GM23338 (cell line): Measurements from ENCODE around the gene TLE3. TPM values are rescaled to one million over a fixed set of nuclear protein-coding genes. Genes with fewer than 3 reads are reported as not detected.

ENCODE experiments used
- ATAC-seq: fragments of 200-7000 bp; cut with Tn5 transposase; 3 replicates; pipeline ENCODE4 v1.9.1; 2020
- DNase-seq: peaks from one replicate; pipeline ENCODE4 v3.0.0-alpha.2; 2015; ENCODE audit warnings: low spot score
- H2AFZ ChIP-seq: fragments of 200-600 bp; sonication (generic); 2 replicates; pipeline ENCODE4 v1.8.0; 2016; ENCODE audit warnings: antibody characterized with exemption, mild to moderate bottlenecking, moderate library complexity
- H3F3A ChIP-seq: fragments of 200-600 bp; sonication (generic); replicated peaks from 2 replicates; pipeline ENCODE4 v1.8.0; 2017; ENCODE audit warnings: antibody characterized with exemption, mixed run types, low read depth
- H3K27ac ChIP-seq: fragments of 200-600 bp; sonication (generic); 2 replicates; pipeline ENCODE4 v1.6.1; 2016; ENCODE audit warnings: low read depth
- H3K27me3 ChIP-seq: fragments of 200-600 bp; sonication (generic); 2 replicates; pipeline ENCODE4 v1.8.0; 2016; ENCODE audit warnings: mild to moderate bottlenecking, mixed run types, moderate library complexity; ENCODE audit not compliant: insufficient read depth
- H3K36me3 ChIP-seq: fragments of 200-600 bp; sonication (generic); 2 replicates; pipeline ENCODE4 v1.8.0; 2016; ENCODE audit warnings: mild to moderate bottlenecking; ENCODE audit not compliant: insufficient read depth
- H3K4me1 ChIP-seq: fragments of 200-600 bp; sonication (generic); 2 replicates; pipeline ENCODE4 v1.8.0; 2016; ENCODE audit warnings: mild to moderate bottlenecking, moderate library complexity; ENCODE audit not compliant: insufficient read depth
- H3K4me2 ChIP-seq: fragments of 200-600 bp; sonication (generic); 2 replicates; pipeline ENCODE4 v1.7.1; 2017; ENCODE audit warnings: mixed run types
- H3K4me3 ChIP-seq: fragments of 200-600 bp; sonication (generic); 2 replicates; pipeline ENCODE4 v1.6.1; 2016; ENCODE audit warnings: mixed run types
- H3K79me2 ChIP-seq: fragments of 200-600 bp; sonication (generic); replicated peaks from 2 replicates; pipeline ENCODE4 v1.8.0; 2017; ENCODE audit warnings: mild to moderate bottlenecking; ENCODE audit not compliant: insufficient read depth
- H3K9me2 ChIP-seq: fragments of 200-600 bp; sonication (generic); 2 replicates; pipeline ENCODE4 v1.8.0; 2017; ENCODE audit not compliant: insufficient read depth
- H4K20me1 ChIP-seq: fragments of 200-600 bp; sonication (generic); replicated peaks from 2 replicates; pipeline ENCODE4 v1.8.0; 2017; ENCODE audit warnings: mild to moderate bottlenecking; ENCODE audit not compliant: insufficient read depth
- H3K27ac Mint-ChIP-seq: 2 replicates; pipeline ENCODE4 v1.8.0; 2020; ENCODE audit warnings: inconsistent platforms, mild to moderate bottlenecking, moderate library complexity, mixed read lengths
- H3K27me3 Mint-ChIP-seq: 3 replicates; pipeline ENCODE4 v1.8.0; 2022; ENCODE audit warnings: low read depth, mild to moderate bottlenecking, moderate library complexity, mixed read lengths, inconsistent platforms; ENCODE audit not compliant: insufficient read depth, poor library complexity
- H3K36me3 Mint-ChIP-seq: 3 replicates; pipeline ENCODE4 v1.8.0; 2021; ENCODE audit warnings: low read depth, mild to moderate bottlenecking, inconsistent platforms, moderate library complexity, mixed read lengths
- H3K4me1 Mint-ChIP-seq: 3 replicates; pipeline ENCODE4 v1.8.0; 2020; ENCODE audit warnings: mild to moderate bottlenecking, inconsistent platforms, mixed read lengths
- H3K4me3 Mint-ChIP-seq: 3 replicates; pipeline ENCODE4 v1.8.0; 2021; ENCODE audit warnings: moderate library complexity, mild to moderate bottlenecking, inconsistent platforms, mixed read lengths
- H3K9me3 Mint-ChIP-seq: 3 replicates; pipeline ENCODE4 v1.8.0; 2020; ENCODE audit warnings: moderate library complexity, mild to moderate bottlenecking, inconsistent platforms, mixed read lengths
- CREB1 ChIP-seq: fragments of 250-450 bp; sonication (Bioruptor Pico); IDR thresholded peaks from 2 replicates; pipeline ENCODE4 v1.5.0; 2020; ENCODE audit warnings: low read depth, mild to moderate bottlenecking, moderate library complexity
- CTCF ChIP-seq, 2 experiments: fragments of 200-600 bp in 1 of 2; sonication (generic) in 1 of 2; conservative IDR thresholded peaks; 2 replicates each; pipeline versions ENCODE4 v1.5.1 to v1.6.1; 2016 to 2017; ENCODE audit warnings: antibody characterized with exemption in 2 of 2, low read depth in 2 of 2, mild to moderate bottlenecking in 2 of 2, moderate library complexity in 1 of 2
- ETS1 ChIP-seq: IDR thresholded peaks from 2 replicates; pipeline ENCODE4 v1.6.1; 2016; ENCODE audit warnings: antibody characterized with exemption
- EZH2phosphoT487 ChIP-seq: fragments of 200-600 bp; sonication (generic); IDR thresholded peaks from one replicate; pipeline ENCODE4 v1.8.1; 2018; ENCODE audit warnings: antibody characterized with exemption; ENCODE audit not compliant: unreplicated experiment
- JUNB ChIP-seq: IDR thresholded peaks from one replicate; pipeline ENCODE4 v1.6.1; 2016; ENCODE audit warnings: antibody characterized with exemption; ENCODE audit not compliant: unreplicated experiment
- NANOG ChIP-seq: IDR thresholded peaks from 2 replicates; pipeline ENCODE4 v1.6.1; 2016; ENCODE audit warnings: antibody characterized with exemption, borderline replicate concordance
- POLR2AphosphoS5 ChIP-seq: IDR thresholded peaks from 2 replicates; pipeline ENCODE4 v1.6.1; 2016; ENCODE audit warnings: antibody characterized with exemption, low read depth
- REST ChIP-seq: IDR thresholded peaks from one replicate; pipeline ENCODE4 v1.6.1; 2018; ENCODE audit warnings: antibody characterized with exemption; ENCODE audit not compliant: unreplicated experiment
- STAT1 ChIP-seq: IDR thresholded peaks from one replicate; pipeline ENCODE4 v1.6.1; 2016; ENCODE audit warnings: antibody characterized with exemption; ENCODE audit not compliant: unreplicated experiment
- ZNF114 ChIP-seq: fragments of 250-450 bp; sonication (Bioruptor Pico); IDR thresholded peaks from 2 replicates; pipeline ENCODE4 v1.5.0; 2020; ENCODE audit warnings: mild to moderate bottlenecking, moderate library complexity
- ZNF331 ChIP-seq: fragments of 250-450 bp; sonication (Bioruptor Pico); IDR thresholded peaks from 2 replicates; pipeline ENCODE4 v1.5.0; 2020; ENCODE audit warnings: low read depth, mild to moderate bottlenecking, moderate library complexity
- ZNF462 ChIP-seq: fragments of 250-450 bp; sonication (Bioruptor Pico); IDR thresholded peaks from 2 replicates; pipeline ENCODE4 v1.5.0; 2020; ENCODE audit warnings: mild to moderate bottlenecking, moderate library complexity
- polyA plus RNA-seq: library from polyadenylated mRNA; unstranded; fragments of >200 nt; fragmentation: Nextera tagmentation; extraction: Ambion mirVana; gene quantifications from 2 replicates; pipeline ENCODE4 v1.2.1, GENCODE V29; 2016
- total RNA-seq: library from RNA; depleted of rRNA; stranded (reverse); fragments of >200 nt; shearing (Covaris generic); gene quantifications from 2 replicates; pipeline ENCODE4 v1.2.3, GENCODE V29; 2014

The TLE3 gene
- total and polyA plus RNA-seq, 2 experiments from 2014 or later = 10.4 to 79.5 TPM

GRCh38 chr15:70098461-70099166 is 897 bp upstream of the TLE3 start:
- H4K20me1 ChIP-seq = peaks cover 8% of the 10 kb centered on the region; the same call in 1 of the 2 replicates
- no peak for TF ChIP-seq POLR2AphosphoS5
- no peak for TF ChIP-seq ZNF114 (CRISPR knock-in tag)
- TF ChIP-seq STAT1 = no peak
- TF ChIP-seq ZNF462 (CRISPR knock-in tag) = no peak
- TF ChIP-seq CREB1 (CRISPR knock-in tag) = no peak
- no peak for TF ChIP-seq REST
- TF ChIP-seq CTCF (conservative IDR thresholded peaks at IDR 0.05; ENCODE audit: low read depth in 2 of 2) = no peak
- no peak for TF ChIP-seq ETS1
- TF ChIP-seq JUNB = no peak
- TF ChIP-seq NANOG = no peak
- no peak for TF ChIP-seq EZH2phosphoT487
- no peak for TF ChIP-seq ZNF331 (CRISPR knock-in tag)
- Mint-ChIP-seq H3K27me3 (peaks cover 40% of the 10 kb centered on the region), H3K9me3 (peaks cover 3% of the 10 kb centered on the region; the same call in 1 of the 3 replicates), H3K4me3 (peak overlapping the region; percentile 96), H3K4me1 (peaks cover 36% of the 10 kb centered on the region), H3K27ac (peak overlapping the region; percentile 65; the same call in 1 of the 2 replicates), H3K36me3 (peaks cover 11% of the 10 kb centered on the region)
- peaks cover 44% of the 10 kb centered on the region for H3K27me3 ChIP-seq
- peaks cover 7% of the 10 kb centered on the region; the same call in 1 of the 2 replicates for H3F3A ChIP-seq
- ATAC-seq (peak; percentile 7), DNase-seq (peak; percentile 79)
- no peak overlapping the region; the same call in 1 of the 2 replicates for H2AFZ ChIP-seq
- no peak overlapping the region for H3K27ac ChIP-seq
- no peaks in the 10 kb centered on the region for H3K9me2 ChIP-seq
- H3K36me3 ChIP-seq = no peaks in the 10 kb centered on the region
- H3K4me2 ChIP-seq = peak overlapping the region; percentile 81
- H3K79me2 ChIP-seq = peaks cover 20% of the 10 kb centered on the region
- peaks cover 29% of the 10 kb centered on the region for H3K4me1 ChIP-seq
- H3K4me3 ChIP-seq = peak overlapping the region; percentile 63
